PFSK-1 (cell line): ENCODE measurements around the gene PARVB.

Source experiments
- FOXP2 ChIP-seq: optimal IDR thresholded peaks from 2 replicates; pipeline ENCODE3; 2011; ENCODE audit warnings: borderline replicate concordance, control low read depth, inconsistent platforms; ENCODE audit not compliant: insufficient read depth; ENCODE audit errors: extremely low read length, extremely low read depth
- POLR2AphosphoS5 ChIP-seq: IDR thresholded peaks from 2 replicates; pipeline ENCODE4 v1.6.1; 2012; ENCODE audit warnings: low read depth, mild to moderate bottlenecking, control low read depth, low read length, moderate library complexity
- SIN3A ChIP-seq: IDR thresholded peaks from 2 replicates; pipeline ENCODE4 v1.6.1; 2012; ENCODE audit warnings: mild to moderate bottlenecking, low read length, moderate library complexity, borderline replicate concordance; ENCODE audit not compliant: insufficient read depth
- TAF1 ChIP-seq: IDR thresholded peaks from 2 replicates; pipeline ENCODE4 v1.6.1; 2012; ENCODE audit warnings: low read length, control low read depth, borderline replicate concordance; ENCODE audit not compliant: insufficient read depth
- TF ChIP-seq, protein P1 (sequence below), 2 experiments: IDR thresholded peaks; 2 replicates each; pipeline versions ENCODE4 v1.6.1 to v1.8.0; 2011 to 2012; ENCODE audit warnings: low read depth in 2 of 2, low read length in 2 of 2, control low read depth in 1 of 2, inconsistent platforms in 1 of 2, mild to moderate bottlenecking in 1 of 2, moderate library complexity in 1 of 2; ENCODE audit not compliant: insufficient read depth in 1 of 2

Gene PARVB

GRCh38 chr22:44025171-44026065 is 1.3 kb downstream of the PARVB start:
- no peak for TF ChIP-seq SIN3A
- TF ChIP-seq FOXP2 = no peak
- TF ChIP-seq, protein P1, sequence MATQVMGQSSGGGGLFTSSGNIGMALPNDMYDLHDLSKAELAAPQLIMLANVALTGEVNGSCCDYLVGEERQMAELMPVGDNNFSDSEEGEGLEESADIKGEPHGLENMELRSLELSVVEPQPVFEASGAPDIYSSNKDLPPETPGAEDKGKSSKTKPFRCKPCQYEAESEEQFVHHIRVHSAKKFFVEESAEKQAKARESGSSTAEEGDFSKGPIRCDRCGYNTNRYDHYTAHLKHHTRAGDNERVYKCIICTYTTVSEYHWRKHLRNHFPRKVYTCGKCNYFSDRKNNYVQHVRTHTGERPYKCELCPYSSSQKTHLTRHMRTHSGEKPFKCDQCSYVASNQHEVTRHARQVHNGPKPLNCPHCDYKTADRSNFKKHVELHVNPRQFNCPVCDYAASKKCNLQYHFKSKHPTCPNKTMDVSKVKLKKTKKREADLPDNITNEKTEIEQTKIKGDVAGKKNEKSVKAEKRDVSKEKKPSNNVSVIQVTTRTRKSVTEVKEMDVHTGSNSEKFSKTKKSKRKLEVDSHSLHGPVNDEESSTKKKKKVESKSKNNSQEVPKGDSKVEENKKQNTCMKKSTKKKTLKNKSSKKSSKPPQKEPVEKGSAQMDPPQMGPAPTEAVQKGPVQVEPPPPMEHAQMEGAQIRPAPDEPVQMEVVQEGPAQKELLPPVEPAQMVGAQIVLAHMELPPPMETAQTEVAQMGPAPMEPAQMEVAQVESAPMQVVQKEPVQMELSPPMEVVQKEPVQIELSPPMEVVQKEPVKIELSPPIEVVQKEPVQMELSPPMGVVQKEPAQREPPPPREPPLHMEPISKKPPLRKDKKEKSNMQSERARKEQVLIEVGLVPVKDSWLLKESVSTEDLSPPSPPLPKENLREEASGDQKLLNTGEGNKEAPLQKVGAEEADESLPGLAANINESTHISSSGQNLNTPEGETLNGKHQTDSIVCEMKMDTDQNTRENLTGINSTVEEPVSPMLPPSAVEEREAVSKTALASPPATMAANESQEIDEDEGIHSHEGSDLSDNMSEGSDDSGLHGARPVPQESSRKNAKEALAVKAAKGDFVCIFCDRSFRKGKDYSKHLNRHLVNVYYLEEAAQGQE (IDR thresholded peaks at IDR 0.05; ENCODE audit: insufficient read depth in 1 of 2, low read depth in 2 of 2, low read length in 2 of 2) = no peak
- TF ChIP-seq POLR2AphosphoS5 = no peak
- TF ChIP-seq TAF1 = no peak

DNA sequence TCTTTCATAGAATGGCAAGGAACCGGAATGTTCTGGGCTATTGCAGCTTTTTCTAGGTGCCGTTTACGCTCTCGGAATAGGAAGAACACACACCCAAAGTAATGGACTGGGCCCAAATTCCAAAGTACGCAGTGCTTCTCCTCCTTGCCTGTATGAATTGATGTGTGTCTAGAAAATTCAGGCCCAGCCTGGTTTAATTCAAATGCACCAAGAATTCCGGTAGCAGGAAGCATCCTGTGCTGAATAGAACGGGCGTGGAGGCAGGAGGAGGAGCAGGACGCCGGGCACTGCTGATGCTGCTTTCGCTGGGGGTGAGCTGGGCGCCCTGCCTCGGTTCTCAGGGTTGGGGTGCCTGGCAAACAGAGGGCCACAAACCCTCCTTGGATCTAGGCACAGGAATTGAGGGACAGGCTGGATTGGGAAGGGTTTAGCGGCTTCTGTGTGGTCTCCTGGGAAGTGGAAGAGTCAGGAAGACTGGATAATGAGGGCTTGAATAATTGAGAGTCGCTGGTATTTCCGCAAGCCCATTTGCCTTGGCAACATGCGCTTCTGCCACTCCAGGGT is 2.0 kb downstream of the PARVB start:
- TF ChIP-seq TAF1 (no peak), POLR2AphosphoS5 (peak; percentile 37)

DNA sequence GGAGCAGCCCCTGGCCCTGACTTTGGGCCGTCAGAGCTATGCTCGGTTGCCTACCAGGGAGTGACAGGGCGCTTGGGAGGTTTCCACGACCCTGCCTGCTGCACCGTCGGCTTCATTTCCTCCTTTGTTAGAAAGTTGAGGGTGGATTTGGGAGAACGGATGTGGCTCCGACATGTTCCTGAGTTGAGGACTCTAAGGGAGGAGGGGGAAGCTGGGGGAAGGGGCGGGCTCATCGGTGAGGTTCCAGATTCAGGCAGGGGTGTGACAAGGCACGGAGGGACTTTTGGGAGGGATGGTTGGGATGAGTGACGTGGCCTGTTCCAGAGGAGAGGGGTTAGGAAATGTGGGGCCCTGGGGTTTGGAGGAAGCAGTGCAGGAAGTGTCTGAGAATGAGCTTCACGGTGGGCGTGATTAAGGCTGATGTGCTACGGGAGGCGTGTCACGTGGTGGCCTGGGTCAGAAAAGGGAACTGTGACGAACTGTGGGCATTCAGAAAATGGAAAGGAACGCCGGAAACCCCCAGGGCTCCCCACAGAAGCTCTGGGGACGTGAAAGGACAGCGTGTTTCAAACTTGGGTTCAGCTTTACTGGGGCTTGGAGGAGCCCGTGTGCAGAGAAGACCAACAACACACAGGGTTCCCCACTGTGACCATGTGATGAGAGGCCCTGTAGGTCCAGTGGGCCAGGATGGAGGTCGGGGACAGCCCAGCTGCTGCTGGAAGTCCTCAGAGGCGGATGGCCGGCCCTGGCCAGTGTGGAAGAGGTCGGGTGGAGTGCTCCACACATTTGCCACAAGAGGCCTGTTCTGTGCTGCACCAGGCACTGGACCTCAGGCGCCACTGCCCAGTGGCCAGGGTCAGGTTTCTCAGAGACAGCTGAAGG is 2.8 kb downstream of the PARVB start:
- peak; percentile 55 for TF ChIP-seq FOXP2
- TF ChIP-seq POLR2AphosphoS5 = no peak; the same call in 1 of the 2 replicates
- TF ChIP-seq SIN3A = no peak
- TF ChIP-seq TAF1 = peak; percentile 41; the same call in 1 of the 2 replicates
- TF ChIP-seq, protein P1 (IDR thresholded peaks at IDR 0.05; ENCODE audit: insufficient read depth in 1 of 2, low read depth in 2 of 2, low read length in 2 of 2) = no peak

GRCh38 chr22:44028091-44028490 is 4.0 kb downstream of the PARVB start:
- TF ChIP-seq POLR2AphosphoS5 = no peak
- TF ChIP-seq, protein P1 (IDR thresholded peaks at IDR 0.05; ENCODE audit: insufficient read depth in 1 of 2, low read depth in 2 of 2, low read length in 2 of 2) = no peak
- TF ChIP-seq SIN3A = no peak
- TF ChIP-seq TAF1 = no peak
- no peak for TF ChIP-seq FOXP2

- TF ChIP-seq TAF1 = no peak
- no peak for TF ChIP-seq POLR2AphosphoS5
- TF ChIP-seq SIN3A = no peak
- TF ChIP-seq, protein P1 (IDR thresholded peaks at IDR 0.05; ENCODE audit: insufficient read depth in 1 of 2, low read depth in 2 of 2, low read length in 2 of 2) = no peak
- no peak for TF ChIP-seq FOXP2
These were observed 5.0 kb downstream of the PARVB start for GRCh38 chr22:44029069-44029468.
